ENCODE data around the gene CWC15.

Gene CWC15

DNA sequence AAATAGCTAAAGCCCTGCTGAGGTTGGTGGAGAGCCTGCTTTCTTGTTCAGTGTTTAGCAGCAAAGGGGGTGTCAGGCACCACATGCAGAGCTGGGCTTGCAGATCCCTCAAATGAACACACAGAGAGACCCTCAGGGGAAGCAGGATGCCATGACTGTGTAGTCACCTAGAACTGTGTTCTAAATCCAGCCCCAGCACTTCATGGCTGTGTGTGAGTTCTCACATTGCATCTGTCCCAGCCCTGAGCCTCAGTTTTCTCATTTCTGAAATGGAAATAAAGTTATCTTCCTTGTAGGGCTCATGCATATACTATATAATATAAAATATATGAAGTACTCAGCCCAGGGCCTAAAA, 47.1 kb downstream of the CWC15 start:
- no peaks in the 10 kb centered on the region for H3K27me3 ChIP-seq (ENCODE audit: insufficient read depth, low read depth, severe bottlenecking)
- H3K36me3 ChIP-seq: no peaks in the 10 kb centered on the region
- no peak overlapping the region for H3K27ac ChIP-seq
- TF ChIP-seq, protein P1, sequence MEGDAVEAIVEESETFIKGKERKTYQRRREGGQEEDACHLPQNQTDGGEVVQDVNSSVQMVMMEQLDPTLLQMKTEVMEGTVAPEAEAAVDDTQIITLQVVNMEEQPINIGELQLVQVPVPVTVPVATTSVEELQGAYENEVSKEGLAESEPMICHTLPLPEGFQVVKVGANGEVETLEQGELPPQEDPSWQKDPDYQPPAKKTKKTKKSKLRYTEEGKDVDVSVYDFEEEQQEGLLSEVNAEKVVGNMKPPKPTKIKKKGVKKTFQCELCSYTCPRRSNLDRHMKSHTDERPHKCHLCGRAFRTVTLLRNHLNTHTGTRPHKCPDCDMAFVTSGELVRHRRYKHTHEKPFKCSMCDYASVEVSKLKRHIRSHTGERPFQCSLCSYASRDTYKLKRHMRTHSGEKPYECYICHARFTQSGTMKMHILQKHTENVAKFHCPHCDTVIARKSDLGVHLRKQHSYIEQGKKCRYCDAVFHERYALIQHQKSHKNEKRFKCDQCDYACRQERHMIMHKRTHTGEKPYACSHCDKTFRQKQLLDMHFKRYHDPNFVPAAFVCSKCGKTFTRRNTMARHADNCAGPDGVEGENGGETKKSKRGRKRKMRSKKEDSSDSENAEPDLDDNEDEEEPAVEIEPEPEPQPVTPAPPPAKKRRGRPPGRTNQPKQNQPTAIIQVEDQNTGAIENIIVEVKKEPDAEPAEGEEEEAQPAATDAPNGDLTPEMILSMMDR (IDR thresholded peaks at IDR 0.05; ENCODE audit: low read depth, low read length): no peak
- no peak for DNase-seq
- no peak overlapping the region for H3K4me3 ChIP-seq (ENCODE audit: low read depth, low read length)
- H3K9me3 ChIP-seq (ENCODE audit: severe bottlenecking): no peaks in the 10 kb centered on the region

DNA sequence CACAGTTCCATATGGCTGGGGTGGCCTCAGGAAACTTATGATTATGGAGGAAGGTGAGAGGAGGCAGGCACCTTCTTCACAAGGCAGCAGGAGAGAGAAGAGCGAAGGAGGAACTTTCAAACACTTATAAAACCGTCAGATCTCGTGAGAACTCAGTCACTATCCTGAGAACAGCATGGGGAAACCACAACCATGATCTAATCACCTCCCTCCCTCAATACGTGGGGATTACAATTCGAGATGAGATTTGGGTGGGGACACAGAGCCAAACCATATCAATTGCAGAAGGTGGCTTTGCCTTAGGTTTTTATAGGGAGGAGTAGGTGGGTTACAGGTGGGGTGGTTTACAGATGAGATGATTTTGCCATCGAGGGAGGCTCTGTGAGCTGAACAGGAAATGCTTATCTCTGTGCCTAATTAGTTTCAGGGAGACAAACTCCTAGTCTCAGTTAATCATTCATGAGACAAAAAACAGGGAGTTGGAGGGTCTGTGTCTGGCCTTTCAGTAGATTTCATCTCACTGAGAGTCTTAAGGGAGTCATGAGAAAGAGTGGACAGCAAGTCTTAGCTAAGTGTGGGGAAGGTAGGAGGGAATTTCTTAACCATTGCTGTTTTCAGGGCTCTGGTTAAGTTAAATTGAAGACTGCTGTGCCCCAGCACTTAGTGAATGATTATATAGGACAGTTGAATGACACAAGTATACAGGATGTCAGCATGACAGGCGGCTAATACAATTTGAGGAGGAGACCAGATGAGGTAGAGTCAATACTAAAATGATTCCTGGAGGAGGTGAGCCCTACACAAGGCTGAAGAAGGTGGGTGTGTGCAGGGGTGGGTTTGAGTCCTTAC, 47.7 kb downstream of the CWC15 start:
- TF ChIP-seq, protein P1 (IDR thresholded peaks at IDR 0.05; ENCODE audit: low read depth, low read length): no peak
- Histone ChIP-seq H3K27ac (no peak overlapping the region), H3K4me3 (ENCODE audit: low read depth, low read length) (no peak overlapping the region), H3K36me3 (no peaks in the 10 kb centered on the region), H3K9me3 (ENCODE audit: severe bottlenecking) (no peaks in the 10 kb centered on the region), H3K27me3 (ENCODE audit: insufficient read depth, low read depth, severe bottlenecking) (no peaks in the 10 kb centered on the region)
- no peak for DNase-seq

DNA sequence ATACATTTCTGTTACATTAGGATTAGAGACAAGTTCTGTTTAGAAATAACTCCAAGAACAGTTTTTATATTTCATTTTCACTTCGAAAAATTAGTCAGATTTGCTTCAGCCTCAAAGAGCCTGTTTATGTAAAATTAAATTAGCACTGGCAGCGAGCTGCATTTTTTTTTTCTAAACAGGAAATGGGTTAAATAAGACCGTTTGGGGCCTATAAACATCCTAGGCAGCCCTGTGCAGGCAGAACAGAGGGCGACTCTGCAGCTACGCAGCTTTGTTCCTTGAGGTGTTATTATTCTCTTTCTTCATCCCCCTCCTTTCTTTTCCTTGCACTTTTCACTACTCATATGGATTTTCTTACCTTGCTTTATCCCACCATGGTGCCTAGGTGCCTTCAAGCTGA, 48.7 kb downstream of the CWC15 start:
- Histone ChIP-seq H3K4me3 (ENCODE audit: low read depth, low read length) (no peak overlapping the region), H3K9me3 (ENCODE audit: severe bottlenecking) (no peaks in the 10 kb centered on the region), H3K36me3 (no peaks in the 10 kb centered on the region), H3K27me3 (ENCODE audit: insufficient read depth, low read depth, severe bottlenecking) (no peaks in the 10 kb centered on the region), H3K27ac (no peak overlapping the region)
- no peak for DNase-seq
- TF ChIP-seq, protein P1 (IDR thresholded peaks at IDR 0.05; ENCODE audit: low read depth, low read length): no peak

DNA sequence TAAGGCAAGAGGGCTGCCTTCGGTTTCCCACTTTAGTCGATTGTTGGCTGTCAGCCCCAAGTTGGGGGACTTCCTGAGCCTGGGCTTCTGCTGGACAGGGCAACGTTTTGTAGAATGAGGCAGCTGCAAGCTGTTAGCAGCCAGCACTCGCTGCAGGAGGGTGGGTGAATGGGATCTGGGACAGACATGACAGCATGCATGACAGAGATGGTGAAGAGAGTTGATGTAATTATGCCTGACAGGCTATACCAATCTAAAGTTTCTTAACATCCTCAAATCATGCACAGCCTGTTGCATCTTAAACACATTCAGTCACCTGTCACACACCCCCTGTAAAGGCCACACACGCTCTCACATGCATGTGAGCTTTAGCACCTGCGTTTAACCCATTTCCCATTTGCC, 49.2 kb downstream of the CWC15 start:
- Histone ChIP-seq H3K27me3 (ENCODE audit: insufficient read depth, low read depth, severe bottlenecking) (no peaks in the 10 kb centered on the region), H3K36me3 (no peaks in the 10 kb centered on the region), H3K4me3 (ENCODE audit: low read depth, low read length) (no peak overlapping the region), H3K9me3 (ENCODE audit: severe bottlenecking) (no peaks in the 10 kb centered on the region), H3K27ac (no peak overlapping the region)
- no peak for DNase-seq
- TF ChIP-seq, protein P1 (IDR thresholded peaks at IDR 0.05; ENCODE audit: low read depth, low read length): no peak

DNA sequence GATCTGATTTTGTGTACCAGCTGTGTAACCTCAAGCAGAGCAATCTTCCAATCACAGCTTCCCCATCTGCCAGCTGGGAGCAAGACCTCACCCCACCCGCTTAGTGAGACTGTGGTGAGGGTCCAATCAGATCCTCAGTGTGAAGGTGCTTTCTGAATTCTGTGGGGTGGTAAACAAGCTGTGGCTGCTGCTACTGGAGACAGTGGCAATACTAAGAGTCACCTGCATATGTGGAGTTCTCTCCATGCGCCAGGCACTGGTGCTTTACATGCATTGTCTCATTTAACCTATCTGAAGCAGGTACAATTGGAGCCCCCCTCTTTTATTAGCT, 50.4 kb downstream of the CWC15 start:
- Histone ChIP-seq H3K27me3 (ENCODE audit: insufficient read depth, low read depth, severe bottlenecking) (no peaks in the 10 kb centered on the region), H3K27ac (no peak overlapping the region), H3K36me3 (no peaks in the 10 kb centered on the region), H3K9me3 (ENCODE audit: severe bottlenecking) (no peaks in the 10 kb centered on the region), H3K4me3 (ENCODE audit: low read depth, low read length) (no peak overlapping the region)
- no peak for DNase-seq
- TF ChIP-seq, protein P1 (IDR thresholded peaks at IDR 0.05; ENCODE audit: low read depth, low read length): no peak
